Heart right ventricle (tissue), 16 donors: ENCODE results near the gene ABCB10. TPM values are rescaled to one million over a fixed set of nuclear protein-coding genes. Genes with fewer than 3 reads are reported as not detected.

Source experiments
- ATAC-seq, 8 donors: fragments of 200-7000 bp; cut with Tn5 transposase; one replicate each; pipeline ENCODE4 v1.9.1; 2020; ENCODE audit warnings: mild to moderate bottlenecking in 8 of 8, moderate library complexity in 8 of 8, moderate number of reproducible peaks in 1 of 8
- DNase-seq, 2 donors: peaks; one replicate each; pipeline ENCODE4 v3.0.0-alpha.2; 2020
- H3K27ac ChIP-seq, 10 donors: fragments of 200-600 bp; sonication (generic) in 2 of 10; one replicate each; pipeline versions ENCODE4 v1.5.0 to v1.8.0; 2020 to 2022; ENCODE audit warnings: mild to moderate bottlenecking in 3 of 10
- H3K27me3 ChIP-seq, 7 donors: fragments of 200-600 bp; one replicate each; pipeline ENCODE4 v1.8.0; 2021 to 2022; ENCODE audit warnings: mild to moderate bottlenecking in 2 of 7
- H3K36me3 ChIP-seq, 9 donors: fragments of 200-600 bp; sonication (generic) in 1 of 9; one replicate each; pipeline versions ENCODE4 v1.5.0 to v1.8.0; 2020 to 2022; ENCODE audit warnings: mild to moderate bottlenecking in 2 of 9
- H3K4me1 ChIP-seq, 9 donors: fragments of 200-600 bp; sonication (generic) in 1 of 9; one replicate each; pipeline versions ENCODE4 v1.5.0 to v1.8.0; 2020 to 2022; ENCODE audit warnings: mild to moderate bottlenecking in 4 of 9
- H3K4me3 ChIP-seq, 10 donors: fragments of 200-600 bp; sonication (generic) in 2 of 10; one replicate each; pipeline versions ENCODE4 v1.5.0 to v1.8.0; 2020 to 2022; ENCODE audit warnings: mild to moderate bottlenecking in 7 of 10, moderate library complexity in 2 of 10
- H3K9me3 ChIP-seq, 11 donors: fragments of 200-600 bp in 10 of 11; sonication (generic) in 2 of 11; one replicate each; pipeline versions ENCODE4 v1.5.0 to v1.8.0; 2013 to 2022; ENCODE audit warnings: mild to moderate bottlenecking in 2 of 11, control low read depth in 1 of 11, moderate library complexity in 1 of 11
- CTCF ChIP-seq, 9 donors: fragments of 200-600 bp; sonication (generic) in 2 of 9; IDR thresholded peaks; one replicate each; pipeline versions ENCODE4 v1.5.0 to v1.8.0; 2021 to 2022; ENCODE audit warnings: antibody characterized with exemption in 9 of 9, mild to moderate bottlenecking in 5 of 9, moderate library complexity in 1 of 9
- WGBS, 2 donors: extraction: QIAGEN DNeasy Blood & Tissue Kit; methylation state at CpG; one replicate each; pipeline ENCODE4 v1.1.7; 2013; ENCODE audit warnings: inconsistent platforms in 1 of 2; 5-methylcytosine and 5-hydroxymethylcytosine counted together
- intact Hi-C, 10 donors: fragments of 100-400 bp; cut with DNase I; formaldehyde crosslinking; loops; one replicate each; pipeline versions ENCODE4 v1.11.1 to v1.14.2; 2022
- polyA plus RNA-seq, 2 donors: library from polyadenylated mRNA; stranded (reverse); fragments of 200-250 nt; gene quantifications; one replicate each; pipeline ENCODE4 v1.2.3, GENCODE V29; 2013
- total RNA-seq, 10 donors: library from RNA; stranded (reverse); fragmentation: NEBNext Ultra II Directional in 3 of 10; extraction: Animal tissue kit (Norgen Biotek cat#: 25700) in 3 of 10; gene quantifications; one replicate each; pipeline versions ENCODE4 v1.2.1 to v1.2.4, GENCODE V29; 2021 to 2023
- donor health status: Arrhythmogenic right ventricular cardiomyopathy.
- donor health status: ischemic (EF 13 %, LVEDD 7.1; RV severe dilation, severe dysfunction).
- donor health status: healthy with polysubstance abuse.
- donor health status: DM: no; HTN: yes; CAD: no.
- donor health status: DM: no; HTN: no; CAD: no.
- donor health status: ischemic (EF 25% LVEDD 6.9; RV normal size, moderate dysfunction).
- donor health status: ischemic (EF 25% LVEDD 5.7; RV mildly dilated, moderate dysfunction).
- donor health status: healthy.
- donor health status: DM: yes; HTN: yes; CAD: no.
- donor health status: Ischemic cardiomyopathy.
- donor health status: ischemic (EF 35%, LVEDD 5.7; RV mildly dilated, moderate dysfunction).
- donor health status: nonischemic (EF 11% LVEDD 7.7; RV severe dilation, severe dysfunction).
- donor health status: DM: yes; HTN: yes; CAD: no.
- donor health status: PGD.
- donor health status: ischemic (EF 29% LVEDD 5.4; RV normal size, mild dysfunction).
- donor health status: nonischemic (EF 23%, LVEDD 6.1; RV moderate dilation, normal function).

ABCB10 gene
- total and polyA plus RNA-seq, 12 donors, result 4.2 to 13.5 (median 11.3) TPM

- H3K4me1 ChIP-seq, result peaks cover 3 to 28% (median 21%) of the 10 kb centered on the region in 9 donors
- intact Hi-C loops, result loop anchor here in 2 of 10 donors (5.0 kb wide), 4 partner anchors 118 to 252 kb away; partner anchors contain the start of genes RAB4A (in 1 of the 2), TAF5L (in 1 of the 2) and URB2 (in 1 of the 2)
- no peaks in the 10 kb centered on the region for H3K9me3 ChIP-seq
- peaks cover 0 to 18% (median 0%) of the 10 kb centered on the region in 9 donors for H3K36me3 ChIP-seq
- DNase-seq, result no peak
- H3K27me3 ChIP-seq, result no peaks in the 10 kb centered on the region
- no peak for ATAC-seq
- 88 to 91% methylated on average over 2 of the region's 2 CpGs for WGBS, 2 donors
- H3K4me3 ChIP-seq, result no peak overlapping the region
- TF ChIP-seq CTCF (IDR thresholded peaks at IDR 0.05), result no peak
- H3K27ac ChIP-seq, result no peak overlapping the region
These were observed 48.9 kb downstream of the ABCB10 start for GRCh38 chr1:229509576-229509975.

GRCh38 chr1:229508823-229509337 lies 49.6 kb downstream of the ABCB10 start:
- ATAC-seq (peak in 5 of 8 donors; percentile 2 to 31 (median 5)), DNase-seq (no peak)
- H3K27ac ChIP-seq, result peak overlapping the region; percentile 76 to 98 (median 92)
- 77 to 82% methylated on average over 7 of the region's 7 CpGs for WGBS, 2 donors
- no peaks in the 10 kb centered on the region for H3K9me3 ChIP-seq
- H3K36me3 ChIP-seq, result peaks cover 0 to 25% (median 0%) of the 10 kb centered on the region in 9 donors
- H3K27me3 ChIP-seq, result no peaks in the 10 kb centered on the region
- no peak for TF ChIP-seq CTCF (IDR thresholded peaks at IDR 0.05)
- intact Hi-C loops, result loop anchor here in 2 of 10 donors (5.0 kb wide), 4 partner anchors 118 to 252 kb away; partner anchors contain the start of genes RAB4A (in 1 of the 2), TAF5L (in 1 of the 2) and URB2 (in 1 of the 2)
- H3K4me3 ChIP-seq, result peak overlapping the region; percentile 78 to 100 (median 97)
- H3K4me1 ChIP-seq, result peaks cover 3 to 26% (median 20%) of the 10 kb centered on the region in 9 donors

GRCh38 chr1:229507951-229508822 lies 50.3 kb downstream of the ABCB10 start, which contains the start of gene NUP133:
TSS of gene NUP133 (minus strand) at chr1:229508341. CDS start at chr1:229508249, 92 bp downstream.
- H3K4me3 ChIP-seq, result peak within 1 kb of the TSS; percentile 78 to 100 (median 97)
- TF ChIP-seq CTCF (IDR thresholded peaks at IDR 0.05), result no peak
- 0 to 1% methylated on average over 65 of the region's 65 CpGs for WGBS, 2 donors
- ATAC-seq, result peak; percentile 98 to 99 (median 99)
- no peaks in the 10 kb centered on the region for H3K27me3 ChIP-seq
- H3K4me1 ChIP-seq, result peaks cover 3 to 26% (median 20%) of the 10 kb centered on the region in 9 donors
- peaks cover 0 to 30% (median 0%) of the 10 kb centered on the region in 9 donors for H3K36me3 ChIP-seq
- peak; percentile 99 for DNase-seq
- no peaks in the 10 kb centered on the region for H3K9me3 ChIP-seq
- H3K27ac ChIP-seq, result peak within 1 kb of the TSS; percentile 76 to 98 (median 92)
- intact Hi-C loops, result loop anchor here in 2 of 10 donors (5.0 kb wide), 4 partner anchors 119 to 251 kb away; partner anchors contain the start of genes RAB4A (in 1 of the 2), TAF5L (in 1 of the 2) and URB2 (in 1 of the 2)

- ATAC-seq, result peak in 1 of 8 donors; percentile 4
These were observed 51.0 kb downstream of the ABCB10 start for GRCh38 chr1:229507502-229507901.

More at GRCh38 chr1:229507502-229507901, 51.0 kb downstream of the ABCB10 start:
- 8 to 10% methylated on average over 5 of the region's 5 CpGs for WGBS, 2 donors
- Histone ChIP-seq H3K4me1 (peaks cover 3 to 26% (median 20%) of the 10 kb centered on the region in 9 donors), H3K27me3 (no peaks in the 10 kb centered on the region), H3K4me3 (peak overlapping the region; percentile 78 to 100 (median 97)), H3K36me3 (peaks cover 0 to 37% (median 0%) of the 10 kb centered on the region in 9 donors), H3K27ac (peak overlapping the region in 9 of 10 donors; percentile 87 to 98 (median 93)), H3K9me3 (no peaks in the 10 kb centered on the region)
- no peak for TF ChIP-seq CTCF (IDR thresholded peaks at IDR 0.05)
- DNase-seq, result no peak
- intact Hi-C loops, result loop anchor here in 2 of 10 donors (5.0 kb wide), 4 partner anchors 120 to 250 kb away; partner anchors contain the start of genes RAB4A (in 1 of the 2), TAF5L (in 1 of the 2) and URB2 (in 1 of the 2)
